ENCODE results near the gene CCDC201. TPM values are rescaled to one million over a fixed set of nuclear protein-coding genes. Genes with fewer than 3 reads are reported as not detected.
"Not testable (repeated sequence)": the region's sequence is repeated elsewhere in the genome, so short reads cannot be mapped to it uniquely, and the experiment has no call there.

CCDC201 gene
- polyA plus RNA-seq, 3 donors from 2014 or later, result not detected

DNA sequence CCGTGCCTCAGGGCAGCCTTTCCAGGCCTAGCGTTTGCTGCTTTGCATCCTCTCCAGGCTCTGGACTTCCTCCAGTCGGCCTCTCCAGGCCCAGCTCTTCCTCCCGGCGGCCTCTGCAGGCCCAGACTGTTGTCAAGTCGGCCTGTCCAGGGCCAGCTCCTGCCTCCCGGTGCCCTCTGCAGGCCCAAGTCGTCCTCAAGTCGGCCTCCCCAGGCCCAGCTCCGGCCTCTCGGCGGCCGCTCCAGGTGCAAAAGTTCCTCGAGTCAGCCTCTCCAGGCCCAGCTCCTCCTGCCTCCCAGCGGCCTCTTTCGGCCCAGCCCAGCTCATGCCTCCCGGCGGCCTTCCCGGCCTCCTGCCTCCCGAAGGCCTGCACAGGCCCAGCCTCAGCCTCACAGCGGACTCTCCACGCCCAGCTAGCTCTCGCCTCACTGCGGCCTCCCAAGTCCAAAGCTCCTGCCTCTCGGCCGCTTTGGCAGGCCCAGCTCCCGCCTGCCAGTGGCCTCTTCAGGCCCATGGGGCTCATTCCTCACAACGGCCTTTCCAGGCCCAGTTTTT is 62.4 kb downstream of the CCDC201 start:
- not testable (repeated sequence) for H3K27me3 Mint-ChIP-seq (ENCODE audit: low read depth in 3 of 3); H3K27ac Mint-ChIP-seq; DNase-seq; H3K4me3 Mint-ChIP-seq; H3K4me1 Mint-ChIP-seq; H3K36me3 Mint-ChIP-seq; H3K9me3 Mint-ChIP-seq

Other genes with a start within 250 kb of the CCDC201 start
- gene IGFBP1, start 15.4 kb upstream of the CCDC201 start, polyA plus RNA-seq, result not detected
- gene IGFBP3, start 48.2 kb upstream of the CCDC201 start, polyA plus RNA-seq, result 1 to 10 TPM in 1 of 3 donors, under 1 TPM in 1, not detected in 1; 0.53 to 3.1 TPM

Data from immature natural killer cell (primary cell).